HG02588 (cell line): ENCODE data around the gene RER1.

Source experiments
- ATAC-seq: cut with Tn5 transposase; IDR thresholded peaks from one replicate; pipeline ENCODE4 v1.9.1; 2021; ENCODE audit warnings: mild to moderate bottlenecking, moderate library complexity; ENCODE audit not compliant: unreplicated experiment

Gene RER1

DNA sequence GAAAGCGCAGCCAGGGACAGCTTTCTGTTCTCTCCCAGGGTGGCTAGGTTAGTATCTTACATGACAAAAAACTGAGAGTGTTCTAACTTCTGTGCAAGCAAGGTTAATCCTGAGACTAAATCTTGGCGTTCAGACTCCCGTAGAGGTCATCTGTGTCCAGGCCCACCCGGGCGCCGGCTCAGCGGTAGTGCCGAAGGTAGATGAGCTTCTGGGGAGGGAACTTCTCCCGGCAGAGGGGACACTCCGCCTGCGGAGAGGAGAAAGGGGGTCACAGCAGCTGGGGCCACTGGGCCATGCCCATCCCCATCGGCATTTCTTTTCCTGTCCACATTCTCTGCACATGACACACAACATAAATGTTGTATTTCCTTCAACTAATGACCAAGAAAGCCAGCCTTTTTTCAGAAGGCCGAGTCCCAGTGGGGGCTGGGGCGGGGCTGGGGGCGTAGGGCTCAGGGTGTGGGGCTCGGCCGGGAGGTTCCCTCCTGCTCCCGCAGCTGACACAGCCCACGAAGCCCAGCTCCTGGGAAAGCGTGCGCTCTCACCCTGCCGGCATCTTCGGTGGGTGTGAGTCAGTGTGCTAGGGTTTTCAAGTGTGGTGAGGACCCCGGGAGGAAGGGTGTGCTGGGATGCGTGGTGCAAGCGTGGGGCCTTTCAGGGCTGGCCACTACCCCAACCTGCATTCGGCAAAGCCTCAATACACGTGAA is 14.1 kb downstream of the RER1 start:
- ATAC-seq = no peak

GRCh38 chr1:2406451-2407041 is 14.9 kb downstream of the RER1 start:
- no peak for ATAC-seq

- no peak for ATAC-seq
Measured at GRCh38 chr1:2407166-2407990, 15.7 kb downstream of the RER1 start.

- ATAC-seq = no peak
Measured at GRCh38 chr1:2407991-2408275, 16.3 kb downstream of the RER1 start.

GRCh38 chr1:2408456-2408855 is 16.8 kb downstream of the RER1 start:
- ATAC-seq = no peak

DNA sequence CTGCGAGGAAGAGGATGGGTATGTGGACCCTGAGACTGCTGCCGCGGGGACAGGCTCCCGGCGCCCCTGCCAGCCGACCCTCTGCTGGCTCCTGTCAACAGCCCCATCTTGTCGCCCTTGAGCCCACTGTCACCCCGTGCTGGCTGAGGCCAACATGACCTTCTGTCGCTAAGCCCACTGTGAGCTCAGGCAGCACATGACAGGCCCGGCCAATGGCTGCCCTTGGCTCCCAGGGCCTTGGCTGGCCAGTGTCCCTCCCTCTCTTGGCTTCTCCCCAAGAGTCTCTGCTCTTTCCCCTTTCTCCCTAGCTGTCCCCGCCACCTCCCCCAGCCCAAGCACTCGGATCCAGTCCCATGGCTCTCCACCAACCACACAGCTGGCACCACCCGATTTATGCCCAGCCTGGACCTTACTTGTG is 17.2 kb downstream of the RER1 start:
- no peak for ATAC-seq

GRCh38 chr1:2409745-2410144 is 18.1 kb downstream of the RER1 start:
- ATAC-seq = no peak

- ATAC-seq = peak; percentile 22
Measured at GRCh38 chr1:2411801-2412394, 20.3 kb downstream of the RER1 start.

DNA sequence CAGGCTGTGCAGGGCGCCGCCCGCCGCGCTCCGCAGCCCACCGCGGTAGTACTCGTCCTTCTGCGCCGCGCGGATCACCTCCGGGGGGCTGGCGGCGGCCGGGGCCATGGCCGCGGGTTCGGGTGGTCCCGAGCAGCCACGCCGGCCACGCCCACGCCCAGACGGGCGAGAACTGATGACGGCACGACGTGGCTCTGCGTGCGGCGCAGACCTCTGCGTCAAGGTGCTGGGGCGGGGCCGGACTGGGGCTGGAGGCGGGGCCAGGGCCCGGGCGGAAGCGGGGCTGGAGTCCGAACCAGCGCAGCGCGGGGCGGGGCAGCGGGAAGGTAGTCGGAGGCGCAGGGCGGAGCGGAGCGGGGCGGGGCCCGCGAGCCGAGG is 20.7 kb downstream of the RER1 start, which contains the start of gene PEX10:
Gene PEX10 (minus strand): TSS at position 170 of the 378 bp plus-strand sequence. CDS start 62 bp downstream, at position 108.
- ATAC-seq = peak; percentile 78

GRCh38 chr1:2412773-2413494 is 21.3 kb downstream of the RER1 start:
- peak; percentile 15 for ATAC-seq

DNA sequence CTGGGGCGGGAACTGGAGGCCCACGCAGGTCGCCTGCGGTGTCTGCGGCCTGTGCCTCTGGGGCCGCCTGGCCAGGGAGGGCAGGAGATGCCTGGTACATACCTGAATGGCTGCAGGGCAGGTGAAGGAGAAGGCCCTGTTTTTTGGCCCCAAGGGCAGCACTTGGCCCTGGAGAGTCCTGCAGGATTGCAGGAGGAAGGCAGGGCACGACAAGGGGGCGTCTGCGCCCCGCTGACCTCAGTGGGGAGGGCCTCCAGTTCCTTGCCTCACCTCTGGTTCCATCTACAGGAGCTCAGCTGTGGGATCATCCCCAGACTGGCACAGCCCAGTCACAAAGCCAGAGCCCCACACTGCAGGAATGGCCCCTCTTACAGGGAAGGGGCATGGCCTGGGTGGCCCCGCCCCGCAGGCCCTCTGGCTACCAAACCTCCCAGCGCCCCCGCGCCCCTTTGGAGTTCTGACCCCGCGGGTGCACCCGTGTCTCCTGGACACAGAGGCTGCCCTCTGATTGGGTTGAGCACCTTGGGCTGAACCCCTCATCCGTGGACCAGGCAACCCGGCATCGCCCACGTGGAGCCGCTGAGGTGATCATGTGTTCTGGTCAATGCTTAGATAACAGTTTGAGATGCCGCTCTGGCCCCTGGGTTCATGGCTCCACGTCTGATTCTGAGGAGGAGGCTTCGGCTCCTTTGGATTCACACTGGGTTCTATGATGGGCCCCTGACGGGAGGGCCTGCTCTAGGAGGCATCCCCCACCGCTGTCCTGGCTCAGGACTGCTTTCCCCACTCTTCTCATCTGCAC is 22.1 kb downstream of the RER1 start:
- ATAC-seq = no peak

DNA sequence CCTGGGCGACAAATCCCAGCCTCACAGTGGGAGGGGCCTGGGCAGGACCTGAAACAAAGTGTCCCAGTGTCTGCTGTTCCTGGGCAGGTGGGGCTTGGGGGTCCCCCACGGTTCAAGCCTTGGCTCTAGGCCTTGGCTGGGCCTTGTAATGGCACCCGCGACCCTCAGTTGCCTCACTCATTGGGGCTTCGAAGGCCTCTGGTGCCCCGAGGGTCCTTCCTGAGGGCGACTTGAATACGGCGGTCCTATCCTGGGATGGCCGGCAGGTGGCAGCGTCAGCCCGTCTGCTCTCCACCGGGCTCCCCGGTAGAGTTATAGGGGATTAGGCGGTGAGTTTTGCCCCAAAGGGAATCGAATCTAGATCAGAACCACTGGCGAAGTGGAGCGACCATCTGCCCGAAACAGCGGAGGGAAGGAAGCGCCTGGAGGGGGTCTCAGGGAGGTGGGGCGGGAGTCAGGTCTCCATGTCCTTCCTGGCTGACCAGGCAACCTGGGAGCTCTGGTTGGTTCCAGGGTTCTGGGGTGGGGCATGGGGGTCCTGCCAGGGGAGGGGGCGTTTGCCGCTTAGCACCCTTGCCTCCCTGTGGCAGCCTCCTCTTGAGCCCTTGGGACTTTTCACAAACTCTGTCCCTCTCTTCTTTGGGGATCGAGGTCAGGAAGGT is 22.8 kb downstream of the RER1 start:
- no peak for ATAC-seq

- no peak for ATAC-seq
Measured at GRCh38 chr1:2415337-2415736, 23.7 kb downstream of the RER1 start.

GRCh38 chr1:2415801-2416208 is 24.2 kb downstream of the RER1 start:
- no peak for ATAC-seq

- no peak for ATAC-seq
Measured at GRCh38 chr1:2416403-2416802, 24.8 kb downstream of the RER1 start.

- ATAC-seq = no peak
Measured at GRCh38 chr1:2417083-2417832, 25.6 kb downstream of the RER1 start.

DNA sequence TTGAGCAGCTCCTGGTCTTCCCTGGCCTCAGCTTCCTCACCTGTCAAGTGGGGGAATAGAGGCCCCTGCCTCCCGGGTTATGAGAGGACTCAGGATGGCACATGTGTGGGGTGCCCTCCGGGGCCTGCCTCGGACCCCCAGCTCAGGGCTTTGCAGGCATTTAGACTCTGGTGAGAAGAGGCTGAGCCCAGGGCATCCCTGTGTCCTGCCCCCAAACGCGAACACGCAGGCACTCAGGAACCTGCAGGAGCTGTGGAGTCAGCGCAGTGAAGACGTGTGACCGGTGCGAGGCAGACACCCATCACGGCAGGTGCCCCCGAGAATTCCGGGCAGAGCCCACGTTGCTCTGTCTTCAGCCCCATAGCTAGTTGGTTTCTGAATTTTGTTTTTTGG is 26.2 kb downstream of the RER1 start:
- ATAC-seq = no peak

DNA sequence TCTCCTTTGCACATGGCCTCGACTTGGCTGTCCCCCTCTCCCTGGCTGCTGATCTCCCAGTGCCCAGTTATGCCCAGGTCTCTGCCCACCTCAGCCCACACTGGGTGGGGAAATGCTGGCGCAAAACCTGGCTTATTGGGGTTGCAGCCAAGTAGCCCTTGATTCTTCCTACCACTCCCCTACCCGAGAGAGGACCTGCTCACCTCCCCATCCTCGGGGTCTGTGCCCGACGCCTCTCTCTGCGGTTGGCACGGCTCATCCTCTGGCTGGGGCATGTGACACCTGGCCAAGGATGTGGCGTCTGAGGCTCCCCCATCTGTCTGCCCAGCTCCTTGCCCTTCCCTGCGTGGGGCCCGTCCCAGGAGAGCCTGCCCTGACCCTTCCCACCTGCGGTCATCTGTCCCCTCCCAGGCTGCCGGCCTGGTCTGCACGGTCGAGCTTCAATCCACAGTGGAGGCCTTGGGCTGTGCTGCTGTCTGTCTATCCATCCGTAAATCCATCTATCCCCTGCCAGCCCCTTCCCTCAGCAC is 27.2 kb downstream of the RER1 start:
- ATAC-seq = no peak

DNA sequence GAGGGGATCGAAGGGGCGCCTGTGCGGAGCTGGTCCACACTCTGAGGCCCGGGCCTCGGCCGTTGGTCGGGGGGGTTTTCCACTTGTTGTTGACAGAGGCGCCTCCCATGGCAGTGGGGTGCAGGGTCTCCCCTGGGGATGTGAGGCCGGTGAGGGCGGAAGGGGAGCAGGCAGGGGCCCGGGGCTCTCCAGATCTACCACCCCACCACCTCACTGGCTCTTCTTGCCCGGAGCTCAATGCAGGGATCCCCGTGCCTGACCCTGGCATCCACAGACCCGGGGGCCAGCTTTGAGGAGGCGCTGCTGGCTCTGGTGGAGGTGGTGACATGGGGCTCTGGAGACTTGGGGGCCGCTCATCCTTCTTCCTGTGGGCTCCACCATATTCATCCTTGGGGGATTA is 27.8 kb downstream of the RER1 start:
- no peak for ATAC-seq
